HG02588 (cell line): Measurements from ENCODE around the gene FN3KRP.
A peak's percentile ranks its signal among the peaks of the same experiment; 100 is the strongest.
"Not testable (repeated sequence)": the region's sequence is repeated elsewhere in the genome, so short reads cannot be mapped to it uniquely, and the experiment has no call there.

Experiments
- ATAC-seq: cut with Tn5 transposase; IDR thresholded peaks from one replicate; pipeline ENCODE4 v1.9.1; 2021; ENCODE audit warnings: mild to moderate bottlenecking, moderate library complexity; ENCODE audit not compliant: unreplicated experiment

Gene FN3KRP

GRCh38 chr17:82740906-82741759 lies 24.6 kb downstream of the FN3KRP start:
- no peak for ATAC-seq

GRCh38 chr17:82743344-82744219 lies 27.1 kb downstream of the FN3KRP start:
- ATAC-seq: no peak

- not testable (repeated sequence) for ATAC-seq
Observed at GRCh38 chr17:82744736-82745135, 28.2 kb downstream of the FN3KRP start.

GRCh38 chr17:82745524-82745923 lies 29.0 kb downstream of the FN3KRP start:
- ATAC-seq: no peak

GRCh38 chr17:82748756-82749155 lies 32.2 kb downstream of the FN3KRP start:
- ATAC-seq: no peak

- no peak for ATAC-seq
Observed at GRCh38 chr17:82750241-82750908, 33.9 kb downstream of the FN3KRP start.

- peak; percentile 27 for ATAC-seq
Observed at GRCh38 chr17:82751171-82751570, 34.7 kb downstream of the FN3KRP start.

GRCh38 chr17:82751571-82752370 lies 35.3 kb downstream of the FN3KRP start, which contains the start of gene TBCD:
Gene TBCD (plus strand): TSS chr17:82752065. CDS start chr17:82752194, 129 bp downstream.
- peak; percentile 68 for ATAC-seq

GRCh38 chr17:82752371-82753200 lies 36.1 kb downstream of the FN3KRP start:
- peak; percentile 16 for ATAC-seq

GRCh38 chr17:82753201-82753464 lies 36.6 kb downstream of the FN3KRP start:
- no peak for ATAC-seq

- no peak for ATAC-seq
Observed at GRCh38 chr17:82754297-82755208, 38.0 kb downstream of the FN3KRP start.

- ATAC-seq: no peak
Observed at GRCh38 chr17:82756166-82756565, 39.7 kb downstream of the FN3KRP start.

- no peak for ATAC-seq
Observed at GRCh38 chr17:82765371-82765770, 48.9 kb downstream of the FN3KRP start.

GRCh38 chr17:82767041-82767754 lies 50.7 kb downstream of the FN3KRP start:
- no peak for ATAC-seq

GRCh38 chr17:82769041-82769440 lies 52.5 kb downstream of the FN3KRP start:
- no peak for ATAC-seq

- ATAC-seq: no peak
Observed at GRCh38 chr17:82772026-82772425, 55.5 kb downstream of the FN3KRP start.

- ATAC-seq: not testable (repeated sequence)
Observed at GRCh38 chr17:82774456-82774855, 58.0 kb downstream of the FN3KRP start.
